Testis (tissue), 2 donors: Measurements from ENCODE around the gene CLPTM1L.

Experiments
- POLR2A ChIP-seq: fragments of 450-650 bp; IDR thresholded peaks from one replicate; pipeline ENCODE4 v1.6.1; 2017; ENCODE audit warnings: antibody characterized with exemption, mild to moderate bottlenecking, moderate library complexity
- TF ChIP-seq, protein P1 (sequence below), 3 experiments: fragments of 450-650 bp in 2 of 3; fragments of 200-600 bp in 1 of 3; sonication (generic) in 1 of 3; IDR thresholded peaks; one replicate each; pipeline ENCODE4 v1.5.1; 2016 to 2019; ENCODE audit warnings: antibody characterized with exemption in 3 of 3, mild to moderate bottlenecking in 2 of 3, moderate library complexity in 1 of 3

DNA sequence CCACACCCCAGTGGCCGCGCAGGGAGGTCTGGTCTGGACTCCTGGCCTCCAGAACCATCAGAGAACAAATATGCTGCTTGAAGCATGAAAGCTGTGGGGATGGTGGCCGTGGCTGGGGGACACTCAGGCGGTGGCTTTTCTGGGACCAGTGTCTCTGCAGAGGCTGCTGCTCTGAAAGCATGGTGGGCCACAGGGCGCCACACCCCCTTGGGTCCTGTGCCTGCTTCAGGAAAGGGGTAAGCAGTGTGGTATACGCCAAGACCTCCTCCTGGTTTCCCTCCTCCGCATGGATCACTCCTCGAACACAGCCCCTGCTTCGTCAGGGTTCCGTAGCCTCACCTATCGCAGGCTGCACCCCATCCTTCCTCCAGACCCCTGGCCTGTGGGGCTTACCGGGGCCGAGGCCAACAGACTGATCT lies 30.3 kb downstream of the CLPTM1L start:
- TF ChIP-seq, protein P1, sequence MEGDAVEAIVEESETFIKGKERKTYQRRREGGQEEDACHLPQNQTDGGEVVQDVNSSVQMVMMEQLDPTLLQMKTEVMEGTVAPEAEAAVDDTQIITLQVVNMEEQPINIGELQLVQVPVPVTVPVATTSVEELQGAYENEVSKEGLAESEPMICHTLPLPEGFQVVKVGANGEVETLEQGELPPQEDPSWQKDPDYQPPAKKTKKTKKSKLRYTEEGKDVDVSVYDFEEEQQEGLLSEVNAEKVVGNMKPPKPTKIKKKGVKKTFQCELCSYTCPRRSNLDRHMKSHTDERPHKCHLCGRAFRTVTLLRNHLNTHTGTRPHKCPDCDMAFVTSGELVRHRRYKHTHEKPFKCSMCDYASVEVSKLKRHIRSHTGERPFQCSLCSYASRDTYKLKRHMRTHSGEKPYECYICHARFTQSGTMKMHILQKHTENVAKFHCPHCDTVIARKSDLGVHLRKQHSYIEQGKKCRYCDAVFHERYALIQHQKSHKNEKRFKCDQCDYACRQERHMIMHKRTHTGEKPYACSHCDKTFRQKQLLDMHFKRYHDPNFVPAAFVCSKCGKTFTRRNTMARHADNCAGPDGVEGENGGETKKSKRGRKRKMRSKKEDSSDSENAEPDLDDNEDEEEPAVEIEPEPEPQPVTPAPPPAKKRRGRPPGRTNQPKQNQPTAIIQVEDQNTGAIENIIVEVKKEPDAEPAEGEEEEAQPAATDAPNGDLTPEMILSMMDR (IDR thresholded peaks at IDR 0.05) = no peak
- no peak for TF ChIP-seq POLR2A
